Activated CD4-positive, alpha-beta T cell treated with anti-CD3 and anti-CD28 coated beads, Interleukin-2, amount 10 ng/mL, durations not matched to agents 7 days and 5 days (primary cell): ENCODE data around the gene ISG15. TPM values are rescaled to one million over a fixed set of nuclear protein-coding genes. Genes with fewer than 3 reads are reported as not detected.

Experiments
- CTCF ChIA-PET: fragments of 350-600 bp; sonication (Branson Sonifier 250); formaldehyde crosslinking; loops from one replicate; lab custom pipeline; 2021; ENCODE audit warnings: antibody characterized with exemption; lab: Charles Lee
- POLR2A ChIA-PET: fragments of 350-600 bp; sonication (Branson Sonifier 250); formaldehyde crosslinking; loops from one replicate; lab custom pipeline; 2021; ENCODE audit warnings: antibody characterized with exemption; lab: Charles Lee
- DNase-seq: peaks from one replicate; pipeline ENCODE4 v3.0.0-alpha.2; 2020
- H3K27ac Mint-ChIP-seq: one replicate; pipeline ENCODE4 v1.8.0; 2021; ENCODE audit warnings: mild to moderate bottlenecking, moderate library complexity, mixed read lengths
- H3K27me3 Mint-ChIP-seq: one replicate; pipeline ENCODE4 v1.8.0; 2021; ENCODE audit warnings: mixed read lengths
- H3K36me3 Mint-ChIP-seq: one replicate; pipeline ENCODE4 v1.8.0; 2021; ENCODE audit warnings: low read depth, mixed read lengths
- H3K4me1 Mint-ChIP-seq: one replicate; pipeline ENCODE4 v1.8.0; 2021; ENCODE audit warnings: mixed read lengths
- H3K4me3 Mint-ChIP-seq: one replicate; pipeline ENCODE4 v1.8.0; 2021; ENCODE audit warnings: mild to moderate bottlenecking, moderate library complexity, mixed read lengths
- H3K9me3 Mint-ChIP-seq: one replicate; pipeline ENCODE4 v1.8.0; 2021; ENCODE audit warnings: mixed read lengths
- total RNA-seq, 2 experiments: library from RNA; stranded (reverse); gene quantifications; one replicate each; pipeline ENCODE4 v1.2.3, GENCODE V29; 2021

ISG15 gene
- total RNA-seq, 2 experiments from 2014 or later = 237 to 332 TPM

- Mint-ChIP-seq H3K4me1 (peaks cover 5% of the 10 kb centered on the region), H3K9me3 (no peaks in the 10 kb centered on the region), H3K27ac (no peak overlapping the region), H3K4me3 (no peak overlapping the region), H3K36me3 (no peaks in the 10 kb centered on the region), H3K27me3 (peaks cover 21% of the 10 kb centered on the region)
- ChIA-PET CTCF (interaction anchor here (0.7 to 6.0 kb wide), 15 partner anchors 10 to 462 kb away, joined by 3 to 39 read pairs (median 3); partner anchors contain the start of gene ISG15), POLR2A (no interaction called here)
- DNase-seq = peak; percentile 87
Observed at GRCh38 chr1:1033009-1033587, 19.8 kb downstream of the ISG15 start.

- no peak for DNase-seq
Observed at GRCh38 chr1:1033731-1034438, 20.6 kb downstream of the ISG15 start.

GRCh38 chr1:1034439-1034781 is 21.1 kb downstream of the ISG15 start:
- H3K4me1 Mint-ChIP-seq = peaks cover 13% of the 10 kb centered on the region
- H3K27ac Mint-ChIP-seq = no peak overlapping the region
- H3K36me3 Mint-ChIP-seq = no peaks in the 10 kb centered on the region
- CTCF ChIA-PET = interaction anchor here (0.6 to 6.0 kb wide), 2 partner anchors 28 to 244 kb away, joined by 3 to 39 read pairs; no protein-coding TSS in a partner anchor
- H3K4me3 Mint-ChIP-seq = no peak overlapping the region
- no peak for DNase-seq
- peaks cover 33% of the 10 kb centered on the region for H3K27me3 Mint-ChIP-seq
- POLR2A ChIA-PET = no interaction called here
- no peaks in the 10 kb centered on the region for H3K9me3 Mint-ChIP-seq

More at GRCh38 chr1:1033731-1034438, 20.6 kb downstream of the ISG15 start:
- Mint-ChIP-seq H3K36me3 (no peaks in the 10 kb centered on the region), H3K9me3 (no peaks in the 10 kb centered on the region), H3K4me3 (no peak overlapping the region), H3K4me1 (peaks cover 8% of the 10 kb centered on the region), H3K27ac (no peak overlapping the region), H3K27me3 (peaks cover 28% of the 10 kb centered on the region)
- POLR2A ChIA-PET = no interaction called here
- CTCF ChIA-PET = interaction anchor here (0.6 to 6.0 kb wide), 13 partner anchors 10 to 461 kb away, joined by 3 to 39 read pairs (median 3); no protein-coding TSS in a partner anchor

GRCh38 chr1:1035291-1035943 is 22.1 kb downstream of the ISG15 start:
- H3K4me3 Mint-ChIP-seq = no peak overlapping the region

GRCh38 chr1:1037366-1038327 is 24.4 kb downstream of the ISG15 start:
- POLR2A ChIA-PET = no interaction called here
- no peak overlapping the region for H3K4me3 Mint-ChIP-seq
- H3K9me3 Mint-ChIP-seq = no peaks in the 10 kb centered on the region
- H3K36me3 Mint-ChIP-seq = no peaks in the 10 kb centered on the region
- CTCF ChIA-PET = interaction anchor here (1.2 to 4.4 kb wide), 6 partner anchors 11 to 26 kb away, joined by 3 to 19 read pairs (median 6); no protein-coding TSS in a partner anchor
- DNase-seq = no peak
- H3K27me3 Mint-ChIP-seq = peaks cover 30% of the 10 kb centered on the region
- peaks cover 12% of the 10 kb centered on the region for H3K4me1 Mint-ChIP-seq
- no peak overlapping the region for H3K27ac Mint-ChIP-seq

More at GRCh38 chr1:1035291-1035943, 22.1 kb downstream of the ISG15 start:
- peaks cover 36% of the 10 kb centered on the region for H3K27me3 Mint-ChIP-seq
- H3K27ac Mint-ChIP-seq = no peak overlapping the region
- no peak for DNase-seq
- POLR2A ChIA-PET = no interaction called here
- H3K9me3 Mint-ChIP-seq = no peaks in the 10 kb centered on the region
- peaks cover 18% of the 10 kb centered on the region for H3K4me1 Mint-ChIP-seq
- H3K36me3 Mint-ChIP-seq = no peaks in the 10 kb centered on the region
- CTCF ChIA-PET = interaction anchor here (0.7 to 6.0 kb wide), 4 partner anchors 20 to 90 kb away, joined by 3 to 39 read pairs (median 4); no protein-coding TSS in a partner anchor

GRCh38 chr1:1038694-1039093 is 25.4 kb downstream of the ISG15 start:
- CTCF ChIA-PET = interaction anchor here (1.2 to 4.4 kb wide), 6 partner anchors 10 to 84 kb away, joined by 3 to 19 read pairs (median 7); no protein-coding TSS in a partner anchor
- H3K27me3 Mint-ChIP-seq = peaks cover 30% of the 10 kb centered on the region
- DNase-seq = no peak
- H3K4me1 Mint-ChIP-seq = peaks cover 12% of the 10 kb centered on the region
- no peaks in the 10 kb centered on the region for H3K36me3 Mint-ChIP-seq
- no peak overlapping the region for H3K27ac Mint-ChIP-seq
- no peak overlapping the region for H3K4me3 Mint-ChIP-seq
- H3K9me3 Mint-ChIP-seq = no peaks in the 10 kb centered on the region
- POLR2A ChIA-PET = interaction anchor here (1.1 kb wide), 1 partner anchor 25 kb away, joined by 3 read pairs; no protein-coding TSS in a partner anchor

GRCh38 chr1:1039145-1039910 is 26.0 kb downstream of the ISG15 start:
- H3K36me3 Mint-ChIP-seq = no peaks in the 10 kb centered on the region
- CTCF ChIA-PET = interaction anchor here (0.6 to 4.4 kb wide), 10 partner anchors 10 to 252 kb away, joined by 3 to 19 read pairs (median 4); partner anchors contain the start of gene ISG15
- peak overlapping the region; percentile 73 for H3K27ac Mint-ChIP-seq
- peaks cover 12% of the 10 kb centered on the region for H3K4me1 Mint-ChIP-seq
- peak overlapping the region; percentile 62 for H3K4me3 Mint-ChIP-seq
- H3K27me3 Mint-ChIP-seq = peaks cover 30% of the 10 kb centered on the region
- H3K9me3 Mint-ChIP-seq = no peaks in the 10 kb centered on the region
- POLR2A ChIA-PET = interaction anchor here (1.1 kb wide), 1 partner anchor 25 kb away, joined by 3 read pairs; no protein-coding TSS in a partner anchor
- DNase-seq = no peak

GRCh38 chr1:1040004-1040991 is 27.0 kb downstream of the ISG15 start:
- H3K4me1 Mint-ChIP-seq = peaks cover 12% of the 10 kb centered on the region
- H3K27me3 Mint-ChIP-seq = peaks cover 27% of the 10 kb centered on the region
- peak overlapping the region; percentile 62 for H3K4me3 Mint-ChIP-seq
- no peaks in the 10 kb centered on the region for H3K9me3 Mint-ChIP-seq
- DNase-seq = peak; percentile 86
- H3K27ac Mint-ChIP-seq = peak overlapping the region; percentile 73
- POLR2A ChIA-PET = interaction anchor here (0.7 kb wide), 1 partner anchor 24 kb away, joined by 3 read pairs; no protein-coding TSS in a partner anchor
- H3K36me3 Mint-ChIP-seq = no peaks in the 10 kb centered on the region
- CTCF ChIA-PET = interaction anchor here (0.6 to 4.4 kb wide), 9 partner anchors 9 to 251 kb away, joined by 3 to 19 read pairs (median 4); partner anchors contain the start of gene ISG15

GRCh38 chr1:1041092-1041523 is 27.8 kb downstream of the ISG15 start:
- Mint-ChIP-seq H3K9me3 (no peaks in the 10 kb centered on the region), H3K4me1 (peaks cover 12% of the 10 kb centered on the region), H3K36me3 (no peaks in the 10 kb centered on the region), H3K27me3 (peaks cover 19% of the 10 kb centered on the region), H3K4me3 (no peak overlapping the region), H3K27ac (no peak overlapping the region)
- DNase-seq = no peak
- CTCF ChIA-PET = interaction anchor here (0.6 to 4.4 kb wide), 8 partner anchors 10 to 250 kb away, joined by 3 to 19 read pairs (median 4); no protein-coding TSS in a partner anchor
- POLR2A ChIA-PET = interaction anchor here (0.7 kb wide), 1 partner anchor 23 kb away, joined by 3 read pairs; no protein-coding TSS in a partner anchor

- DNase-seq = no peak
- peaks cover 17% of the 10 kb centered on the region for H3K27me3 Mint-ChIP-seq
- H3K9me3 Mint-ChIP-seq = no peaks in the 10 kb centered on the region
- no peaks in the 10 kb centered on the region for H3K36me3 Mint-ChIP-seq
- peaks cover 12% of the 10 kb centered on the region for H3K4me1 Mint-ChIP-seq
- POLR2A ChIA-PET = no interaction called here
- no peak overlapping the region for H3K27ac Mint-ChIP-seq
- no peak overlapping the region for H3K4me3 Mint-ChIP-seq
- CTCF ChIA-PET = interaction anchor here (0.9 kb wide), 1 partner anchor 48 kb away, joined by 3 read pairs; no protein-coding TSS in a partner anchor
Observed at GRCh38 chr1:1041873-1042272, 28.6 kb downstream of the ISG15 start.
